GM12878 (cell line): ENCODE measurements around the gene PRDM1. TPM values are rescaled to one million over a fixed set of nuclear protein-coding genes. Genes with fewer than 3 reads are reported as not detected.

ENCODE experiments used
- ATAC-seq: fragments of 200-7000 bp; cut with Tn5 transposase; 3 replicates; pipeline ENCODE4 v1.9.1; 2020; ENCODE audit warnings: mild to moderate bottlenecking, moderate library complexity
- BruUV-seq: library from RNA; stranded (reverse); fragments of 400-500 nt; replicated peaks from 2 replicates; lab custom pipeline; 2021; lab: Mats Ljungman, UMichigan
- CTCF ChIA-PET: fragments of 300-600 bp; sonication (Branson Sonifier 250); formaldehyde crosslinking; extraction: SDS; loops from one replicate; lab custom pipeline; 2021; ENCODE audit warnings: inconsistent platforms; lab: Yijun Ruan, JAX
- POLR2A ChIA-PET: fragments of 350-600 bp; formaldehyde crosslinking; extraction: SDS; loops from one replicate; lab custom pipeline; 2021; ENCODE audit warnings: inconsistent platforms; lab: Charles Lee
- RAD21 ChIA-PET: fragments of 300-600 bp; sonication (Branson Sonifier 250); formaldehyde crosslinking; loops from one replicate; lab custom pipeline; 2023; ENCODE audit warnings: antibody characterized with exemption; ENCODE audit not compliant: unreplicated experiment; lab: Charles Lee
- SMC1A ChIA-PET: fragments of 300-600 bp; sonication (Branson Sonifier 250); formaldehyde crosslinking; loops from one replicate; lab custom pipeline; 2023; ENCODE audit not compliant: unreplicated experiment, uncharacterized antibody; lab: Charles Lee
- DNase-seq: peaks from one replicate; pipeline ENCODE4 v3.0.0-alpha.2; 2011; ENCODE audit warnings: low read depth, low spot score
- FAIRE-seq: peaks from 3 replicates; lab custom pipeline; 2011; peaks lifted over from hg19 to GRCh38; lab: Jason Lieb, UNC
- H2AFZ ChIP-seq: 2 replicates; pipeline ENCODE4 v1.6.0; 2011; ENCODE audit warnings: low read depth, low read length, control low read depth; ENCODE audit not compliant: control insufficient read depth
- H3K27ac ChIP-seq: 2 replicates; pipeline ENCODE4 v1.5.1; 2011; ENCODE audit warnings: control low read depth; ENCODE audit not compliant: control insufficient read depth, insufficient read depth
- H3K27me3 ChIP-seq, 2 experiments: replicated peaks in 1 of 2; 2 replicates each; pipeline versions ENCODE4 v1.6.0 to v1.6.1; 2011; ENCODE audit warnings: low read length in 1 of 2; ENCODE audit not compliant: control insufficient read depth in 2 of 2, insufficient read depth in 2 of 2
- H3K36me3 ChIP-seq, 2 experiments: 2 replicates each; pipeline ENCODE4 v1.5.1; 2011; ENCODE audit warnings: low read length in 1 of 2; ENCODE audit not compliant: control insufficient read depth in 2 of 2, insufficient read depth in 2 of 2
- H3K4me1 ChIP-seq: 2 replicates; pipeline ENCODE4 v1.6.1; 2011; ENCODE audit warnings: mild to moderate bottlenecking, low read length, moderate library complexity, mixed read lengths; ENCODE audit not compliant: control insufficient read depth, insufficient read depth
- H3K4me2 ChIP-seq: 2 replicates; pipeline ENCODE4 v1.6.0; 2011; ENCODE audit warnings: control low read depth; ENCODE audit not compliant: control insufficient read depth, insufficient read depth
- H3K4me3 ChIP-seq: fragments of 200-600 bp; sonication (generic); 2 replicates; pipeline ENCODE4 v1.5.1; 2016
- H3K79me2 ChIP-seq: 2 replicates; pipeline ENCODE4 v1.6.0; 2011; ENCODE audit warnings: low read length; ENCODE audit not compliant: control insufficient read depth, insufficient read depth
- H3K9ac ChIP-seq: 2 replicates; pipeline ENCODE4 v1.8.0; 2011; ENCODE audit warnings: low read length, control low read depth, mixed read lengths; ENCODE audit not compliant: control insufficient read depth, insufficient read depth
- H3K9me3 ChIP-seq: replicated peaks from 3 replicates; pipeline ENCODE4 v1.5.1; 2011; ENCODE audit warnings: mild to moderate bottlenecking, low read length; ENCODE audit not compliant: control insufficient read depth, insufficient read depth
- H4K20me1 ChIP-seq: 2 replicates; pipeline ENCODE4 v1.6.0; 2011; ENCODE audit not compliant: control insufficient read depth, insufficient read depth
- BCL3 ChIP-seq: IDR thresholded peaks from 2 replicates; pipeline ENCODE4 v1.6.1; 2011; ENCODE audit warnings: borderline replicate concordance, low read depth, mild to moderate bottlenecking, moderate library complexity, low read length; ENCODE audit not compliant: insufficient read depth, poor library complexity, severe bottlenecking
- BHLHE40 ChIP-seq, 2 experiments: fragments of 450-650 bp in 1 of 2; IDR thresholded peaks; 2 replicates each; pipeline ENCODE4 v1.6.1; 2011 to 2017; ENCODE audit warnings: low read depth in 2 of 2, borderline replicate concordance in 1 of 2, improper control_type of control experiment in 1 of 2, low read length in 1 of 2, mild to moderate bottlenecking in 1 of 2
- BMI1 ChIP-seq: fragments of 450-650 bp; IDR thresholded peaks from 2 replicates; pipeline ENCODE4 v1.6.1; 2016; ENCODE audit warnings: mild to moderate bottlenecking, moderate library complexity, borderline replicate concordance
- CBX3 ChIP-seq: fragments of 200-600 bp; sonication (generic); IDR thresholded peaks from 2 replicates; pipeline ENCODE4 v1.6.1; 2016; ENCODE audit warnings: low read depth, borderline replicate concordance
- GABPA ChIP-seq: IDR thresholded peaks from 2 replicates; pipeline ENCODE4 v1.6.1; 2014; ENCODE audit warnings: antibody characterized with exemption, low read depth, mild to moderate bottlenecking, inconsistent platforms
- IRF4 ChIP-seq: IDR thresholded peaks from 2 replicates; pipeline ENCODE4 v1.6.1; 2011; ENCODE audit warnings: low read depth, low read length
- MLLT1 ChIP-seq: fragments of 450-650 bp; IDR thresholded peaks from 2 replicates; pipeline ENCODE4 v1.6.1; 2016; ENCODE audit warnings: mild to moderate bottlenecking
- NR2F1 ChIP-seq: fragments of 450-650 bp; conservative IDR thresholded peaks from 2 replicates; pipeline ENCODE4 v1.6.1; 2017; ENCODE audit warnings: mild to moderate bottlenecking
- NRF1 ChIP-seq: conservative IDR thresholded peaks from 2 replicates; pipeline ENCODE4 v1.6.1; 2011; ENCODE audit warnings: mild to moderate bottlenecking, low read depth, low read length, improper control_type of control experiment
- SIN3A ChIP-seq: IDR thresholded peaks from 2 replicates; pipeline ENCODE4 v1.6.1; 2012; ENCODE audit warnings: low read depth, low read length, improper control_type of control experiment
- TARDBP ChIP-seq: IDR thresholded peaks from 2 replicates; pipeline ENCODE4 v1.6.1; 2016; ENCODE audit warnings: borderline replicate concordance
- WRNIP1 ChIP-seq: IDR thresholded peaks from 2 replicates; pipeline ENCODE4 v1.6.1; 2011; ENCODE audit warnings: low read depth, low read length, improper control_type of control experiment, borderline replicate concordance
- ZBTB4 ChIP-seq: fragments of 450-650 bp; formaldehyde crosslinking; IDR thresholded peaks from 2 replicates; pipeline ENCODE4 v1.4.0; 2022; ENCODE audit warnings: mild to moderate bottlenecking, moderate library complexity
- WGBS: methylation state at CpG from one replicate; pipeline ENCODE4 v1.1.6; 2016; ENCODE audit warnings: low lambda C conversion rate; ENCODE audit not compliant: insufficient replicate concordance, insufficient coverage; ENCODE audit errors: missing lambda C conversion rate; 5-methylcytosine and 5-hydroxymethylcytosine counted together
- in situ Hi-C: fragments of 300-500 bp; cut with MboI; formaldehyde crosslinking; loops from 9 replicates; pipeline ENCODE4 v1.14.3; 2018; ENCODE audit warnings: mixed read lengths
- intact Hi-C: fragments of 100-400 bp; cut with micrococcal nuclease; formaldehyde crosslinking; loops from one replicate; pipeline ENCODE4 v1.14.2; 2022; ENCODE audit not compliant: unreplicated experiment
- polyA plus RNA-seq, 11 experiments: library from polyadenylated mRNA; depleted of rRNA in 4 of 11; unstranded in 6 of 11; stranded (reverse) in 5 of 11; fragments of >200 nt; fragmentation: Nextera tagmentation in 4 of 11; fragmentation: Illumina TruSeq in 1 of 11; extraction: Ambion mirVana in 4 of 11; extraction: Trizol in 1 of 11; gene quantifications; 1 replicate in 1 of 11; 2 replicates in 10 of 11; pipeline versions ENCODE4 v1.2.1 to v1.2.3, GENCODE V29; 2011 to 2016; ENCODE audit warnings: inconsistent platforms in 2 of 11, missing spikeins in 2 of 11, low read depth in 1 of 11
- total RNA-seq, 4 experiments: library from RNA; depleted of rRNA in 3 of 4; stranded (reverse); fragments of >200 nt in 3 of 4; fragmentation: Illumina TruSeq in 1 of 4; extraction: Trizol in 1 of 4; gene quantifications; 2 replicates each; pipeline versions ENCODE4 v1.2.1 to v1.2.3, GENCODE V29; 2013 to 2021
- TF ChIP-seq, protein P1 (sequence below): IDR thresholded peaks from 2 replicates; pipeline ENCODE4 v1.6.1; 2011; ENCODE audit warnings: low read depth, mild to moderate bottlenecking, low read length, moderate library complexity, borderline replicate concordance; ENCODE audit errors: extremely low read depth

PRDM1 gene
- total and polyA plus RNA-seq, 10 of the 15 experiments (the other 5 are each of a cell fraction or from before 2014, with no cell fraction given), result 1.9 to 15.8 (median 4.1) TPM

GRCh38 chr6:106098383-106099234 is 12.5 kb downstream of the PRDM1 start:
- Histone ChIP-seq H3K9me3 (no peaks in the 10 kb centered on the region; the same call in 2 of the 3 replicates), H4K20me1 (no peaks in the 10 kb centered on the region), H3K4me1 (peaks cover 44% of the 10 kb centered on the region), H2AFZ (peak overlapping the region; percentile 43), H3K4me2 (peak overlapping the region; percentile 98), H3K27me3 (no peaks in the 10 kb centered on the region), H3K27ac (peak overlapping the region; percentile 80), H3K36me3 (0 out of 4 replicates have a peak, but pooled peaks cover 0 to 4% of the 10 kb centered on the region in 2 experiments), H3K9ac (peak overlapping the region; percentile 77), H3K4me3 (peak overlapping the region; percentile 72), H3K79me2 (peaks cover 26% of the 10 kb centered on the region)
- ChIA-PET RAD21 (interaction anchor here (0.8 to 5.8 kb wide), 15 partner anchors 9 to 667 kb away, joined by 3 to 37 read pairs (median 5); partner anchors contain the start of gene PRDM1), CTCF (interaction anchor here (0.6 to 6.9 kb wide), 12 partner anchors 9 to 364 kb away, joined by 3 to 113 read pairs (median 4); no protein-coding TSS in a partner anchor), SMC1A (interaction anchor here (0.7 to 6.1 kb wide), 30 partner anchors 9 to 667 kb away, joined by 3 to 51 read pairs (median 4); partner anchors contain the start of gene PRDM1), POLR2A (interaction anchor here (0.7 to 1.6 kb wide), 8 partner anchors 8 to 644 kb away, joined by 3 to 6 read pairs (median 3); partner anchors contain the start of gene PRDM1)
- ATAC-seq, result peak; percentile 76
- peak; percentile 66 for DNase-seq
- peak; percentile 47 for FAIRE-seq
- WGBS, result 5% methylated on average over 19 of the region's 19 CpGs
- intact Hi-C loops (no loop called here), in situ Hi-C loops (loop anchor here (10.0 kb wide), 4 partner anchors 126 to 664 kb away; no protein-coding TSS in a partner anchor)
- BruUV-seq, result no TSS peak
- no peak for TF ChIP-seq NRF1
- TF ChIP-seq, protein P1, sequence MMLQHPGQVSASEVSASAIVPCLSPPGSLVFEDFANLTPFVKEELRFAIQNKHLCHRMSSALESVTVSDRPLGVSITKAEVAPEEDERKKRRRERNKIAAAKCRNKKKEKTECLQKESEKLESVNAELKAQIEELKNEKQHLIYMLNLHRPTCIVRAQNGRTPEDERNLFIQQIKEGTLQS, result no peak
- no peak for TF ChIP-seq BMI1
- TF ChIP-seq GABPA, result no peak
- TF ChIP-seq SIN3A, result 0 out of 2 replicates have a peak, but pooled peaks have one; percentile 31
- TF ChIP-seq BHLHE40 (IDR thresholded peaks at IDR 0.05; ENCODE audit: borderline replicate concordance in 1 of 2, low read depth in 2 of 2, low read length in 1 of 2), result no peak
- peak; percentile 44; the same call in 1 of the 2 replicates for TF ChIP-seq IRF4
- no peak for TF ChIP-seq TARDBP
- TF ChIP-seq NR2F1, result no peak
- TF ChIP-seq ZBTB4 (CRISPR knock-in tag), result no peak
- no peak for TF ChIP-seq BCL3
- no peak for TF ChIP-seq CBX3
- TF ChIP-seq MLLT1, result no peak
- no peak for TF ChIP-seq WRNIP1
